ENCODE results near the gene CDC42SE1. TPM values are rescaled to one million over a fixed set of nuclear protein-coding genes. Genes with fewer than 3 reads are reported as not detected.

The CDC42SE1 gene
- total and polyA plus RNA-seq, 9 of the 15 experiments (the other 6 are each of a cell fraction or from before 2014, with no cell fraction given) = 78.1 to 189 (median 114) TPM

DNA sequence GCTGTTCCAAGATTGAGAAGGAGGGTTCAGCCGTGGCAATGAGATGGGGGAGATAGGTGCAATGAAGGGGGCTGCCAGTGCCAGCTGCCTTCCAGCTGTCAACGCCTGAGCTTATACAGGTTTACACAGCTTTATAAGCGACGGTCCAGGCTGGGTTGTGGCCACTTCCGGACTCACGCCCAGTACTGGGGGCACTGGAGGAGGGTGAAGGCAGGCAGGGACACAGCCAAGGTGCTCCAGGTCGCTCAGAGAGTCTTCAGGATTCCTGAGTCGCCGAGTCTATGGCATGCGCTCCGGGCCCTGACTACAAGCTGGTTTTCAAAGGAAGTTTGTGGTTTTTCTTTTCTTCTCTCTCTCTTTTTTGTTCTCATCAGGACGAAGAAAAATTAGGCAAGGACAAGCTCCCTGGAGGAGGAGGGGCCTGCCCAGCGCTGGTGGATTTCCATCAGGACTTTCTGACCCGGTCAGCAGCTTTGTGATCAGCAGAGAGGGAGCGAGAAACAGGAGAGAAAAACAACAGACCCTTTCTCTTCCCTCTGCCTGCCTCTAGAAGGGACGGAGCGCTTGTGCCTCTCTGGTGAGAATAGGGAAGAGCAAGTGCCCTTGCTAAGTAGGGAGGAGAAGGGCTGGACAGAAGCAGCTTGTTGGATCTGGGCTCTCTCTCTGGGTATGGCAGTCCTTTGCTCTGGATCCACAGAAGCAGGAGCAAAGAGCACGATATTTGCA, 52.9 kb downstream of the CDC42SE1 start, which contains the start of gene MINDY1 (continued):
- TF ChIP-seq ZNF592 (IDR thresholded peaks at IDR 0.05) (0 out of 2 replicates have a peak, but pooled peaks have one; percentile 61), RBBP5 (IDR thresholded peaks at IDR 0.05; ENCODE audit: borderline replicate concordance, insufficient read depth, low read length, poor library complexity, severe bottlenecking) (peak; percentile 42), ETV1 (tag; conservative IDR thresholded peaks at IDR 0.05; ENCODE audit: low read depth) (peak; percentile 47; the same call in 1 of the 2 replicates), DMBX1 (CRISPR knock-in tag; IDR thresholded peaks at IDR 0.05; ENCODE audit: borderline replicate concordance) (0 out of 2 replicates have a peak, but pooled peaks have one; percentile 18), ZNF512 (tag; IDR thresholded peaks at IDR 0.05) (no peak), DACH1 (IDR thresholded peaks at IDR 0.05; ENCODE audit: partially characterized antibody) (no peak), BHLHE40 (IDR thresholded peaks at IDR 0.05; ENCODE audit: low read length) (no peak; the same call in 1 of the 2 replicates), GATA2 (CRISPR knock-in tag; IDR thresholded peaks at IDR 0.05) (peak; percentile 36; the same call in 1 of the 2 replicates), HOMEZ (CRISPR knock-in tag; IDR thresholded peaks at IDR 0.05) (no peak), ZNF175 (CRISPR knock-in tag; IDR thresholded peaks at IDR 0.05; ENCODE audit: low read depth) (peak; percentile 30; the same call in 1 of the 2 replicates), E2F6 (IDR thresholded peaks at IDR 0.05; ENCODE audit: borderline replicate concordance in 1 of 2, extremely low read depth in 1 of 2, insufficient read depth in 1 of 2, insufficient read length in 1 of 2, low read depth in 1 of 2, low read length in 1 of 2, poor library complexity in 1 of 2, severe bottlenecking in 1 of 2) (peak in 1 of 2 experiments; percentile 21), ZNF124 (CRISPR knock-in tag; IDR thresholded peaks at IDR 0.05) (no peak), MAZ (CRISPR knock-in tag; conservative IDR thresholded peaks at IDR 0.05 in 1 of 2, IDR thresholded peaks at IDR 0.05 in 1 of 2) (peak in 1 of 2 experiments; percentile 53; a peak in 1 of 4 replicates), SP1 (CRISPR knock-in tag; IDR thresholded peaks at IDR 0.05) (0 out of 2 replicates have a peak, but pooled peaks have one; percentile 26), RAD21 (CRISPR knock-in tag; conservative IDR thresholded peaks at IDR 0.05 in 1 of 2, IDR thresholded peaks at IDR 0.05 in 1 of 2) (peak; percentile 47 to 75)

All from K562 (cell line).